PC-3 (cell line): ENCODE results near the gene ROR1. TPM values are rescaled to one million over a fixed set of nuclear protein-coding genes. Genes with fewer than 3 reads are reported as not detected.

Source experiments
- ATAC-seq: fragments of 200-7000 bp; cut with Tn5 transposase; 2 replicates; pipeline ENCODE4 v1.9.1; 2020; ENCODE audit warnings: mild to moderate bottlenecking, moderate library complexity
- BruUV-seq: library from RNA; stranded (reverse); fragments of 400-500 nt; replicated peaks from 2 replicates; lab custom pipeline; 2021; lab: Mats Ljungman, UMichigan
- CTCF ChIA-PET: fragments of 300-600 bp; sonication (Branson Sonifier 250); formaldehyde crosslinking; loops from one replicate; lab custom pipeline; 2022; ENCODE audit warnings: antibody characterized with exemption; lab: Charles Lee
- POLR2A ChIA-PET: fragments of 300-600 bp; sonication (Branson Sonifier 250); formaldehyde crosslinking; loops from one replicate; lab custom pipeline; 2022; ENCODE audit warnings: antibody characterized with exemption; ENCODE audit not compliant: unreplicated experiment; lab: Charles Lee
- DNase-seq: peaks from one replicate; pipeline ENCODE4 v3.0.0-alpha.2; 2015
- H2AFZ ChIP-seq: fragments of 300-600 bp; sonication (generic); 2 replicates; pipeline ENCODE4 v1.6.0; 2016; ENCODE audit warnings: antibody characterized with exemption, low read length
- H3F3A ChIP-seq: fragments of 300-600 bp; sonication (generic); one replicate; pipeline ENCODE4 v1.6.0; 2017; ENCODE audit warnings: antibody characterized with exemption, low read length, control low read depth, mild to moderate bottlenecking; ENCODE audit not compliant: unreplicated experiment
- H3K27ac ChIP-seq: fragments of 300-600 bp; sonication (generic); 2 replicates; pipeline ENCODE4 v1.5.1; 2016; ENCODE audit warnings: mild to moderate bottlenecking, low read length
- H3K27me3 ChIP-seq: fragments of 300-600 bp; sonication (generic); 2 replicates; pipeline ENCODE4 v1.6.1; 2016; ENCODE audit warnings: low read length, mixed read lengths
- H3K36me3 ChIP-seq: fragments of 300-600 bp; sonication (generic); 2 replicates; pipeline ENCODE4 v1.6.1; 2016; ENCODE audit warnings: low read depth, mixed run types, low read length, mixed read lengths
- H3K4me1 ChIP-seq: fragments of 300-600 bp; sonication (generic); 2 replicates; pipeline ENCODE4 v1.5.1; 2016; ENCODE audit warnings: low read length; ENCODE audit not compliant: insufficient read depth
- H3K4me2 ChIP-seq: fragments of 300-600 bp; sonication (generic); 2 replicates; pipeline ENCODE4 v1.6.0; 2016; ENCODE audit warnings: low read length
- H3K4me3 ChIP-seq: fragments of 300-600 bp; sonication (generic); 2 replicates; pipeline ENCODE4 v1.5.1; 2016; ENCODE audit warnings: mild to moderate bottlenecking, low read length, mixed read lengths
- H3K79me2 ChIP-seq: fragments of 300-600 bp; sonication (generic); 2 replicates; pipeline ENCODE4 v1.6.1; 2017; ENCODE audit warnings: low read length, mixed read lengths
- H3K9ac ChIP-seq: fragments of 300-600 bp; sonication (generic); 2 replicates; pipeline ENCODE4 v1.6.0; 2016; ENCODE audit warnings: mild to moderate bottlenecking, low read length
- H3K9me2 ChIP-seq: fragments of 300-600 bp; sonication (generic); replicated peaks from 2 replicates; pipeline ENCODE4 v1.6.1; 2016; ENCODE audit warnings: mixed run types, low read length, mixed read lengths
- H3K9me3 ChIP-seq: fragments of 300-600 bp; sonication (generic); 2 replicates; pipeline ENCODE4 v1.6.1; 2016; ENCODE audit warnings: low read length, mixed read lengths
- H4K20me1 ChIP-seq: fragments of 300-600 bp; sonication (generic); 2 replicates; pipeline ENCODE4 v1.6.1; 2016; ENCODE audit warnings: low read length, mixed read lengths
- EZH2 ChIP-seq: fragments of 300-600 bp; sonication (generic); IDR thresholded peaks from one replicate; pipeline ENCODE4 v1.6.1; 2017; ENCODE audit warnings: antibody characterized with exemption, mild to moderate bottlenecking, low read length; ENCODE audit not compliant: unreplicated experiment
- EZH2phosphoT487 ChIP-seq: fragments of 300-600 bp; sonication (generic); IDR thresholded peaks from 2 replicates; pipeline ENCODE4 v1.6.1; 2018; ENCODE audit warnings: mild to moderate bottlenecking, antibody characterized with exemption, low read length, borderline replicate concordance
- intact Hi-C: fragments of 100-400 bp; cut with micrococcal nuclease; formaldehyde crosslinking; loops from 2 replicates; pipeline ENCODE4 v1.9.0; 2023
- total RNA-seq: library from RNA; depleted of rRNA; stranded (reverse); fragments of >200 nt; gene quantifications from 2 replicates; pipeline ENCODE4 v1.2.3, GENCODE V29; 2014
- TF ChIP-seq, protein P1 (sequence below): fragments of 300-600 bp; sonication (generic); conservative IDR thresholded peaks from 2 replicates; pipeline ENCODE4 v1.5.1; 2017; ENCODE audit warnings: antibody characterized with exemption, low read depth, mild to moderate bottlenecking, low read length

ROR1 gene
- total RNA-seq, 1 experiment from 2014 or later = 16.5 TPM

DNA sequence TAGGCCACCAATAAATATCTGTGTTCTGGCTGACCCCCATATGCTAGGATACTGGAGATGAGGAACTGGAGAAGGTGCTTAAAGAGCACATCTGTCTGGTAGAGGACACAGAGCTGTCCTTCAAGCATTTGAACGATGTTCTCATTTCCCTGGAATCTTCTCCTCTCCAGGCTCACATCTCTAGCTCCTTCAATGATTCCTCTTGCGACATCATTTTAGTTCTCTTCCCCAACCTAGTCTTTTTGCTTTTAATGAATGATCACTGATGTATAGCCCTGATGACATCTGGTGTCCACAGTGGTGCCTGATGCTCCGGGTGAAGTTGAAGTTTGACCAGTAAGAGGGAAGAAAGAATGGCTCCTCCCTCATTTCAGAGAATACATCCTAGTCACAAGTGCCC lies 348.8 kb downstream of the ROR1 start:
- H4K20me1 ChIP-seq = no peaks in the 10 kb centered on the region
- BruUV-seq = no TSS peak
- H3K4me2 ChIP-seq = no peak overlapping the region
- no peaks in the 10 kb centered on the region for H3K79me2 ChIP-seq
- ATAC-seq (no peak), DNase-seq (no peak)
- H3K9me3 ChIP-seq = no peaks in the 10 kb centered on the region
- CTCF ChIA-PET = no interaction called here
- H3F3A ChIP-seq = no peaks in the 10 kb centered on the region
- H3K9me2 ChIP-seq = no peaks in the 10 kb centered on the region
- no peaks in the 10 kb centered on the region for H3K36me3 ChIP-seq
- POLR2A ChIA-PET = no interaction called here
- TF ChIP-seq EZH2phosphoT487 (no peak), EZH2 (no peak)
- TF ChIP-seq, protein P1, sequence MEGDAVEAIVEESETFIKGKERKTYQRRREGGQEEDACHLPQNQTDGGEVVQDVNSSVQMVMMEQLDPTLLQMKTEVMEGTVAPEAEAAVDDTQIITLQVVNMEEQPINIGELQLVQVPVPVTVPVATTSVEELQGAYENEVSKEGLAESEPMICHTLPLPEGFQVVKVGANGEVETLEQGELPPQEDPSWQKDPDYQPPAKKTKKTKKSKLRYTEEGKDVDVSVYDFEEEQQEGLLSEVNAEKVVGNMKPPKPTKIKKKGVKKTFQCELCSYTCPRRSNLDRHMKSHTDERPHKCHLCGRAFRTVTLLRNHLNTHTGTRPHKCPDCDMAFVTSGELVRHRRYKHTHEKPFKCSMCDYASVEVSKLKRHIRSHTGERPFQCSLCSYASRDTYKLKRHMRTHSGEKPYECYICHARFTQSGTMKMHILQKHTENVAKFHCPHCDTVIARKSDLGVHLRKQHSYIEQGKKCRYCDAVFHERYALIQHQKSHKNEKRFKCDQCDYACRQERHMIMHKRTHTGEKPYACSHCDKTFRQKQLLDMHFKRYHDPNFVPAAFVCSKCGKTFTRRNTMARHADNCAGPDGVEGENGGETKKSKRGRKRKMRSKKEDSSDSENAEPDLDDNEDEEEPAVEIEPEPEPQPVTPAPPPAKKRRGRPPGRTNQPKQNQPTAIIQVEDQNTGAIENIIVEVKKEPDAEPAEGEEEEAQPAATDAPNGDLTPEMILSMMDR = no peak
- H3K4me1 ChIP-seq = no peaks in the 10 kb centered on the region
- H3K27me3 ChIP-seq = no peaks in the 10 kb centered on the region
- H3K4me3 ChIP-seq = no peak overlapping the region
- H3K27ac ChIP-seq = no peak overlapping the region
- no peak overlapping the region for H2AFZ ChIP-seq
- intact Hi-C loops = no loop called here
- no peak overlapping the region for H3K9ac ChIP-seq

DNA sequence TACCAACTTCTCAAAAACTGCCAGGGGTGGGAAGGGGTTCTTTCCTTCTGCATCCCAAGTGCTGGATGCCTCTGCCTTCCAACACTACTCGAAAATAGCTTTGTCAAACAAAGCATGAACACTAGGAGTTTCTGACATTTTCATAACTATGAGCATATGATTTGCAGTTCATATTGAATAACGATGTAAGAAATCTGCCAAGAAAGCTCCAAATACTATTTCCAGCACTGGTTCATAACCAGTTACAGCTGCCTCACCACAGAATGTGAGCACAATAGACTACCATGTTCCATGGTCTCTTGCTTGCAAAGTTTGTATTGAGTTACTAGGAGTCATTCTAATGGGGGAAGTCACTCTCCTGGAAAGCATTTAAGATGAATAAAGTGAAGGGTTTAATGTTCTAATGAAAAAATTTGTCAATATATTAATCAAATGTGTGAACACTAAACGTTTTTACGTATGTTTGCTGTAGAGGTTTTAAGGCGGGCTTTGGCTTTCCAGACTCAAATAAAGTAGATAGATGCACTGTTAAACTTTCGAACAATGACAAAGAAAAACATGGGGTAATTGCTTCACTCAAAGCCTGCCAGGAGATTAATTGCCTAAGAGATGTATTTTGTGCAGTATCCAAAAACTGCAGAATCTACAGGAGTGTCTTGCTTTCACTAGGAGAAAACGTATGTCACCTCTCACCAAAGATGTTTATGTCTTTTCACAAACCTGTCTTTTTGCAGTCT lies 351.1 kb downstream of the ROR1 start:
- Histone ChIP-seq H3K4me1 (no peaks in the 10 kb centered on the region), H4K20me1 (no peaks in the 10 kb centered on the region), H3K79me2 (no peaks in the 10 kb centered on the region), H3K9ac (no peak overlapping the region), H3K27me3 (no peaks in the 10 kb centered on the region), H3K27ac (no peak overlapping the region), H3K9me2 (no peaks in the 10 kb centered on the region), H3K4me3 (no peak overlapping the region), H3K4me2 (no peak overlapping the region), H2AFZ (no peak overlapping the region), H3F3A (no peaks in the 10 kb centered on the region), H3K36me3 (no peaks in the 10 kb centered on the region), H3K9me3 (no peaks in the 10 kb centered on the region)
- DNase-seq (no peak), ATAC-seq (no peak)
- BruUV-seq = no TSS peak
- intact Hi-C loops = no loop called here
- ChIA-PET POLR2A (no interaction called here), CTCF (no interaction called here)
- TF ChIP-seq EZH2 = no peak

DNA sequence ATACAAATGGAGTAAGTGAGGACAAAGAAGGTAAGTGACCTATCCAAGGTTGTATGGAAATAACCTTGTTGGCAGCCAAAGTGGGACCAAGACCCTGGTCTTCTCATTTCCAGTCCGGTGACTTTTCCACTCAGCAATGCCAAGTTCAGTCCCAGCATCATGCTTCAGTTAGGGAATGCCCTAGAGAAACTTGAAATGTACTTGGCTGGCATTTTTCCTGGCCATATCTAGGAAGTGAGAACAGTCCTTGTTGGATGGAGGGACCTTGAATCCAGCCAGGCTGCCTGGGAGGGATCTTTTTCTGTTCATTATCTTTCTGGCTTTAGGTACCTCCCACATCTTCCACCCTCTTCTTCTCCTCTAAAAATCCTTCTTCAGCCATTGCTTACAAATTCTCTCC lies 352.8 kb downstream of the ROR1 start:
- intact Hi-C loops = no loop called here
- Histone ChIP-seq H3K36me3 (no peaks in the 10 kb centered on the region), H3K9me2 (no peaks in the 10 kb centered on the region), H3K4me2 (no peak overlapping the region), H2AFZ (no peak overlapping the region), H3K27me3 (no peaks in the 10 kb centered on the region), H3K79me2 (no peaks in the 10 kb centered on the region), H3K4me3 (no peak overlapping the region), H3K27ac (no peak overlapping the region), H3K4me1 (no peaks in the 10 kb centered on the region), H3K9me3 (no peaks in the 10 kb centered on the region), H3K9ac (no peak overlapping the region), H3F3A (no peaks in the 10 kb centered on the region), H4K20me1 (no peaks in the 10 kb centered on the region)
- no peak for DNase-seq
- ATAC-seq = no peak
- ChIA-PET POLR2A (no interaction called here), CTCF (no interaction called here)
- no peak for TF ChIP-seq EZH2
- TF ChIP-seq EZH2phosphoT487 = no peak
- TF ChIP-seq, protein P1 = no peak
- no TSS peak for BruUV-seq
